Measurements from ENCODE around the gene DNLZ. TPM values are rescaled to one million over a fixed set of nuclear protein-coding genes. Genes with fewer than 3 reads are reported as not detected.
A peak's percentile ranks its signal among the peaks of the same experiment; 100 is the strongest.

The DNLZ gene
- total and polyA plus RNA-seq, 2 of the 4 experiments (the other 2 are of a cell fraction), result 2.0 to 11.4 TPM

- no peak overlapping the region for H3K23ac ChIP-seq (ENCODE audit: low read depth, low read length)
- dilution Hi-C loops (cut with HindIII; ENCODE audit: low sequenced_read_pairs, unreplicated experiment), result no loop called here
- peak overlapping the region; percentile 66 for H2AK9ac ChIP-seq (replicated peaks; ENCODE audit: low read depth, low read length, poor library complexity)
- peaks cover 3 to 11% of the 10 kb centered on the region in 2 experiments; a peak in 1 of 4 replicates for H3K79me1 ChIP-seq (ENCODE audit: low read depth in 1 of 2, low read length in 2 of 2)
- H4K8ac ChIP-seq (ENCODE audit: low read depth in 2 of 2, low read length in 2 of 2), result no peak overlapping the region
- no peak overlapping the region for H2AFZ ChIP-seq (replicated peaks; ENCODE audit: low read length, poor library complexity)
- no peaks in the 10 kb centered on the region for H3K36me3 ChIP-seq (ENCODE audit: control insufficient read depth, insufficient read depth, low read length)
- H2BK15ac ChIP-seq (ENCODE audit: low read depth, low read length), result no peak overlapping the region
- H3K14ac ChIP-seq (replicated peaks; ENCODE audit: low read depth, low read length), result no peak overlapping the region
- H3K18ac ChIP-seq (ENCODE audit: low read depth, low read length), result no peak overlapping the region
- intact Hi-C loops (cut with micrococcal nuclease), result no loop called here
- in situ Hi-C loops (cut with MboI; ENCODE audit: low sequenced_read_pairs), result loop anchor here (5.0 kb wide), 1 partner anchor 79 kb away; the partner anchor contains the start of gene SNAPC4
- H3K9ac ChIP-seq (ENCODE audit: low read depth, low read length), result no peak overlapping the region
- ChIA-PET CTCF (interaction anchor here (0.6 to 0.8 kb wide), 2 partner anchors 10 to 726 kb away, joined by 3 read pairs; no protein-coding TSS in a partner anchor), POLR2A (ENCODE audit: unreplicated experiment) (interaction anchor here (0.6 kb wide), 1 partner anchor 39 kb away, joined by 3 read pairs; no protein-coding TSS in a partner anchor)
- no TSS peak for BruUV-seq (replicated peaks)
- TF ChIP-seq CTCF (conservative IDR thresholded peaks at IDR 0.05; ENCODE audit: low read depth, low read length) (no peak), RAD21 (IDR thresholded peaks at IDR 0.05; ENCODE audit: low read length) (no peak), USF2 (IDR thresholded peaks at IDR 0.05; ENCODE audit: low read depth, low read length) (no peak), FOS (IDR thresholded peaks at IDR 0.05; ENCODE audit: low read depth, low read length) (no peak), RFX5 (IDR thresholded peaks at IDR 0.05; ENCODE audit: low read depth, low read length) (no peak), SMC3 (IDR thresholded peaks at IDR 0.05; ENCODE audit: low read depth, low read length) (no peak), CEBPB (IDR thresholded peaks at IDR 0.05; ENCODE audit: low read depth, low read length) (no peak), ELK1 (IDR thresholded peaks at IDR 0.05; ENCODE audit: borderline replicate concordance, low read depth, low read length) (no peak), NFE2L2 (IDR thresholded peaks at IDR 0.05; ENCODE audit: low read depth, low read length) (no peak), CHD1 (IDR thresholded peaks at IDR 0.05; ENCODE audit: low read depth, low read length) (no peak), MAFK (IDR thresholded peaks at IDR 0.05; ENCODE audit: low read depth, low read length) (no peak), MAZ (IDR thresholded peaks at IDR 0.05; ENCODE audit: borderline replicate concordance, low read depth, low read length) (no peak), POLR2A (IDR thresholded peaks at IDR 0.05; ENCODE audit: low read depth, low read length) (no peak), RCOR1 (IDR thresholded peaks at IDR 0.05; ENCODE audit: insufficient replicate concordance, low read length) (no peak), MXI1 (IDR thresholded peaks at IDR 0.05; ENCODE audit: borderline replicate concordance, low read depth, low read length) (no peak), BHLHE40 (IDR thresholded peaks at IDR 0.05; ENCODE audit: low read depth, low read length) (no peak)
- DNase-seq, result no peak
- H4K5ac ChIP-seq (ENCODE audit: low read depth, low read length), result no peak overlapping the region
- no peak overlapping the region for H2BK5ac ChIP-seq (ENCODE audit: low read depth, low read length, poor library complexity, severe bottlenecking)
- H3K4me3 ChIP-seq (ENCODE audit: insufficient read depth, low read depth, low read length), result no peak overlapping the region
- peak overlapping the region; percentile 91; the same call in 1 of the 2 replicates for H2BK120ac ChIP-seq (ENCODE audit: low read depth, low read length)
- peaks cover 20% of the 10 kb centered on the region for H3K4me1 ChIP-seq (ENCODE audit: control insufficient read depth, insufficient read depth, low read length)
- ATAC-seq (ENCODE audit: low read depth), result no peak
- H2BK20ac ChIP-seq (ENCODE audit: low read depth, low read length), result no peak overlapping the region
- WGBS, 2 experiments (ENCODE audit: extremely low coverage in 2 of 2, insufficient read length in 1 of 2), result 89% methylated on average over 3 of the region's 17 CpGs; no CpG with 5 or more reads in 1 of the 2 experiments
- no peaks in the 10 kb centered on the region for H3K27me3 ChIP-seq (ENCODE audit: control insufficient read depth, insufficient read depth, low read length)
- H2AK5ac ChIP-seq (ENCODE audit: low read depth, low read length), result peak overlapping the region; percentile 98; the same call in 1 of the 2 replicates
- H3K4me2 ChIP-seq (ENCODE audit: low read depth, low read length), result no peak overlapping the region
- no peak overlapping the region for H3K27ac ChIP-seq (ENCODE audit: insufficient read depth, low read length)
- H3K9me1 ChIP-seq (ENCODE audit: insufficient read depth, low read length), result peaks cover 5% of the 10 kb centered on the region; the same call in 1 of the 2 replicates
- peaks cover 2% of the 10 kb centered on the region; the same call in 1 of the 2 replicates for H3K9me3 ChIP-seq (ENCODE audit: control insufficient read depth, insufficient read depth, low read length)
- 0 out of 2 replicates have a peak, but pooled peaks cover 2% of the 10 kb centered on the region for H4K20me1 ChIP-seq (ENCODE audit: insufficient read depth, low read length)
- H4K91ac ChIP-seq (ENCODE audit: insufficient read depth, low read depth, low read length), result no peak overlapping the region; the same call in 1 of the 2 replicates
- H3K4ac ChIP-seq (ENCODE audit: low read depth, low read length), result 0 out of 2 replicates have a peak overlapping the region, but pooled peaks have one; percentile 100
- H3K56ac ChIP-seq (ENCODE audit: extremely low read depth, insufficient read depth, low read length), result no peak overlapping the region
Observed at GRCh38 chr9:136323371-136323789, 40.2 kb downstream of the DNLZ start.
